Suprapubic skin (tissue), 3 donors: ENCODE measurements around the gene XCL2.

Experiments
- CTCF ChIP-seq, 2 donors: fragments of 200-600 bp in 1 of 2; fragments of 450-650 bp in 1 of 2; sonication (generic) in 1 of 2; IDR thresholded peaks; one replicate each; pipeline ENCODE4 v1.5.1; 2016 to 2019; ENCODE audit warnings: antibody characterized with exemption in 2 of 2, mild to moderate bottlenecking in 1 of 2, moderate library complexity in 1 of 2
- POLR2A ChIP-seq, 2 donors: fragments of 450-650 bp; IDR thresholded peaks; one replicate each; pipeline ENCODE4 v1.6.1; 2017; ENCODE audit warnings: antibody characterized with exemption in 2 of 2, mild to moderate bottlenecking in 2 of 2, moderate library complexity in 2 of 2

GRCh38 chr1:168506204-168506819, 37.5 kb downstream of the XCL2 start:
- TF ChIP-seq POLR2A (IDR thresholded peaks at IDR 0.05) (no peak), CTCF (IDR thresholded peaks at IDR 0.05) (no peak)
